HG03025 (cell line): ENCODE measurements around the gene UBE2QL1.

ENCODE experiments used
- ATAC-seq: cut with Tn5 transposase; IDR thresholded peaks from one replicate; pipeline ENCODE4 v1.9.1; 2021; ENCODE audit warnings: mild to moderate bottlenecking, moderate library complexity; ENCODE audit not compliant: unreplicated experiment, low FRiP score

The UBE2QL1 gene

GRCh38 chr5:6424700-6425099 is 24.0 kb upstream of the UBE2QL1 start:
- ATAC-seq = no peak

- no peak for ATAC-seq
Observed at GRCh38 chr5:6427694-6428093, 21.0 kb upstream of the UBE2QL1 start.

- no peak for ATAC-seq
Observed at GRCh38 chr5:6430418-6431028, 18.1 kb upstream of the UBE2QL1 start.

- no peak for ATAC-seq
Observed at GRCh38 chr5:6431214-6432195, 17.2 kb upstream of the UBE2QL1 start.

GRCh38 chr5:6432206-6432605 is 16.5 kb upstream of the UBE2QL1 start:
- ATAC-seq = no peak

GRCh38 chr5:6434731-6435130 is 13.9 kb upstream of the UBE2QL1 start:
- no peak for ATAC-seq

GRCh38 chr5:6435356-6435755 is 13.3 kb upstream of the UBE2QL1 start:
- no peak for ATAC-seq

GRCh38 chr5:6436715-6437331 is 11.8 kb upstream of the UBE2QL1 start:
- no peak for ATAC-seq

GRCh38 chr5:6439588-6440550 is 8.8 kb upstream of the UBE2QL1 start:
- no peak for ATAC-seq

GRCh38 chr5:6442333-6442732 is 6.3 kb upstream of the UBE2QL1 start:
- ATAC-seq = no peak

- ATAC-seq = no peak
Observed at GRCh38 chr5:6443326-6443725, 5.3 kb upstream of the UBE2QL1 start.

- ATAC-seq = no peak
Observed at GRCh38 chr5:6446042-6446441, 2.6 kb upstream of the UBE2QL1 start.

GRCh38 chr5:6446626-6447309 is 1.9 kb upstream of the UBE2QL1 start:
- ATAC-seq = no peak

- no peak for ATAC-seq
Observed at GRCh38 chr5:6447384-6448140, 1.1 kb upstream of the UBE2QL1 start.

- ATAC-seq = no peak
Observed at GRCh38 chr5:6448141-6448491, 543 bp upstream of the UBE2QL1 start.

- ATAC-seq = no peak
Observed at GRCh38 chr5:6449465-6450158, 953 bp downstream of the UBE2QL1 start.

- ATAC-seq = no peak
Observed at GRCh38 chr5:6450319-6450833, 1.7 kb downstream of the UBE2QL1 start.
